NCI-H1930 (cell line): ENCODE data around the gene MMP1.

ENCODE experiments used
- DNase-seq, 2 experiments: peaks; one replicate each; lab custom pipeline; 2025; lab: John Stamatoyannopoulos, UW

Gene MMP1

GRCh38 chr11:102798012-102798746 lies at the start of gene MMP1:
TSS of gene MMP1 (minus strand) at chr11:102798160. CDS start at chr11:102798092, 68 bp downstream.
- DNase-seq, result no peak

GRCh38 chr11:102846292-102846691 lies 48.3 kb upstream of the MMP1 start:
- no peak for DNase-seq

DNA sequence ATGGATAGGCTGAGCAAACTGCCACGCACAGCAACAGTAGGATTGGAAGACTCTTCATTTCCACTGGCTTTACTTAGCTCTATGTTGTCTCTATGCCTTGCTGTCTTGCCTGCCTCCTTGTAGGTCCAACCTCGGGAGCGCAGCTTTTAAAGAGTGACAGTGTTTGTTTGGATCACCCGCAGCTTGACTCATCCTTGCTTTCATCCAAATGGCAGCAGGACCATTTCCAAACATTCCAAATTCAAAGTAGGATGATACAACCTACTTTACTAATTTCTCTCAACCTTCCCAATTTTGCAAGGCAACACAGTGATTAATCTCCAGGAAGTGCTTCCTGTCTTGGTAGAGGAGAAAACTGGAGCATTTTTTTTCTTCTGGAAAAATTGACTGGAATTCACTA lies 45.5 kb upstream of the MMP1 start, which contains the start of gene MMP3:
Gene MMP3 (minus strand): TSS at position 121 of the 400 bp plus-strand sequence. CDS start 63 bp downstream, at position 58.
- DNase-seq, result no peak

DNA sequence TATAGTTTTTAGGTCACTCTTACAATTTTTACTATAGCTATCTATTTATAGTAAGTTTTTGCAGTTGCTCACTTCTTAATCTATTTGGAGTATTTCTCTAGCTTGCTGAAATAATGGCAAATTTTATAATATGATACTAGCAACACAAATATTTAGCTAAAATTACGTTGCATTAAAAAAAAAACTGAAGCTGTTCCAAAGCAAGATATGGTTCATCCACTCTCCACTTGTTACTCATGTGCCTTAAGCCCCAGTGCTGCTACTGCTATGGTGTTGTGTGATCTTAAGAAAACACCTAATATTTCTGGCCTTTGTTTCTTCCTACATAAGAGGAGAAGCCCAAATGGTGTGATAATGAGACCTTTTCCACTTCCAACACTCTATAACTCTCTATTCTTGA lies 45.0 kb upstream of the MMP1 start:
- no peak for DNase-seq

- no peak for DNase-seq
Observed at GRCh38 chr11:102840018-102840417, 42.1 kb upstream of the MMP1 start.

- DNase-seq, result no peak
Observed at GRCh38 chr11:102837646-102838045, 39.7 kb upstream of the MMP1 start.

- DNase-seq, result no peak
Observed at GRCh38 chr11:102837156-102837555, 39.2 kb upstream of the MMP1 start.

DNA sequence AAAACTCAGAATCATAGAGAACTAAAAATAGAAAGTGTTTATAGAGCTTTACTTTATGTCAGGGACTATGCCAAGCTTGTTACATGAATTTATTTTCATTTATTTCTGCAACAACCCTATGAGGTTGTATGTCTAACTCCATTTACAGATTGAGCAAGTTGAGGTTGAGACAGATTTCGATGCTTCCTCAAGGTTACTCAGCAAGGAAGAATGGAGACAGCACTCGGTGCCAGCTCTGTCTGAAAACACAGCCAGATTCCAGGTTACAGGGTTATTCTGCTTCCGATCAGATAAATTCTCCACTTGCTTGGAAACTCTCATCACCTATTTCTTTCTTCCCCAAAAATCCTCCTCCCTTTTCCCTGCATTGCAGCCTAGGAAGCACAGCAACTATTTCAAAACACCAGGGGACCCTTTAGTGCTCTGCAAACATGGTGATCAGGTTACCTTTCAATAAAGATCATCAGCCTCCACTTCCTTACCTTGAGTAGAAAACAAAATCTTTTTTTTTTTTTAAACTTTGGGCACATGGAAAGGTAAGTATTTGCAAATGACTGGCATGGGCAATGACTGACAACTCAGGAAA lies 38.4 kb upstream of the MMP1 start:
- DNase-seq, result no peak

DNA sequence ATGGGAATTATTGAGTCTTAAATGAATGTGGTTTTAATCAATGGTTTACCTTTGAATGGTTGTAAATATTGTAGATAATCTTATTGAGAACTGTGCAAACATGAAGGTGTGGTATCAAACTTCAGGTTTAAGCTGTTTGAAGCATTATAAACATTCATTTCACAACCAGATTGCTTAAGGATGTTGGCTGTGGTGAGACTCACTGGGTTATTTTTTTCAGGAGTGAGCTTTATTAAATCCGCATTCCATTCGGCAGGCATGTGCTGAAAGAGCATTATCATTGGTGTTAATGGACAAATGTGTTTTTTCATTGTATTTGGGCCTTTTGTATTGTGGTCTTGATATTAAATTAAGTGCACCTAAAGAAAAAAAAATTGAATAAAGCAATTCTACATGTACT lies 35.8 kb upstream of the MMP1 start:
- no peak for DNase-seq

GRCh38 chr11:102832612-102833011 lies 34.7 kb upstream of the MMP1 start:
- no peak for DNase-seq

- no peak for DNase-seq
Observed at GRCh38 chr11:102831489-102832440, 33.8 kb upstream of the MMP1 start.

- DNase-seq, result no peak
Observed at GRCh38 chr11:102831128-102831488, 33.1 kb upstream of the MMP1 start.

- no peak for DNase-seq
Observed at GRCh38 chr11:102830001-102830727, 32.2 kb upstream of the MMP1 start.

DNA sequence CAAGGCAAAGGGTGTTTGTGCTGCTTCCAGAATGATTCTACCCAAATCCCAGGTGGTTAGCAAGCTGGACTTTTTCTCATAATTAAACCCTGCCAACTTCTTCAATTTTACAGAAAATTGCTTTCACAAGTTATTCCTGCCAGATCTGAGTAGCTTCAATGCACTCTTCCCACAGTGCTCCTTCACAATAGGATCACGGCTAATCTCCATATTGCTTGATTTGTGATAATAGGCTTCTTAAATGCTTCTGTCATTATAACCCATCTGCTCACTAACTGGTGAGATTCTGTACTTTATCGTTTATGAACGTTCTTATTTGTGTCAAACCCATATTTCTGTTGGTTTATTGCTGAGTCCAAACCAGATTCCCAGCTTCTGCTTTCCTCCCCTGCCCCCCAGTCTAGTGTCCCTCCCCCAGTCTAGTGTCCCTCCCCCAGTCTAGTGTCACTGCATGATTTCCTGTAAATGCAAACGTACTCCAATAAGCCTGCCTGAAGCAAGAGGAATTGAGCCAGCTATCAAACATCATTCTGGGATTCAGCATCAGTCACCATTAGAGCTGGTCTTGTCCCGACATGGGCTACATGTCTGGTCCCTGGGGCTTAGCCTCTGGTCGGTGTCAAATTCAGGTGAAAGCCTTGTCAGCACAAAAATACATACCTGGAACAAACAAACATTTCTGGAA lies 31.5 kb upstream of the MMP1 start:
- no peak for DNase-seq

DNA sequence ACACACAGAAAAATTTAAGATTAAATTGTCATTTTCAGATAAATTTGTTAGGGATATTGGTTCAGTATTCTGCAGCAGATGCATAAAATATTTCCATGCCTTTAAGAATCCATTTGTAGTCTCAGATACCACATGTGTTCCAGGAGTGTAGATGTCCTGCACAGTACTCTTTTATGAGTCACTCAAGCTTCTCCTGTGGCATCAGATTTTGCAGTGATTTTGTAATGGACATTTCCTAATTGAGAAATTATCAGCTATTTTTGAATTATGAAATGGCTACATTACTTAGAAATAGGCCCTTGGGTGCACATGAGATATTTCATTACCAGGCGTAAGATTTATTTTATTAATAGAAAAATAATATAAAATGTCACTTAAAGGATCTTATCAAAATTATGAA lies 26.6 kb upstream of the MMP1 start:
- no peak for DNase-seq

DNA sequence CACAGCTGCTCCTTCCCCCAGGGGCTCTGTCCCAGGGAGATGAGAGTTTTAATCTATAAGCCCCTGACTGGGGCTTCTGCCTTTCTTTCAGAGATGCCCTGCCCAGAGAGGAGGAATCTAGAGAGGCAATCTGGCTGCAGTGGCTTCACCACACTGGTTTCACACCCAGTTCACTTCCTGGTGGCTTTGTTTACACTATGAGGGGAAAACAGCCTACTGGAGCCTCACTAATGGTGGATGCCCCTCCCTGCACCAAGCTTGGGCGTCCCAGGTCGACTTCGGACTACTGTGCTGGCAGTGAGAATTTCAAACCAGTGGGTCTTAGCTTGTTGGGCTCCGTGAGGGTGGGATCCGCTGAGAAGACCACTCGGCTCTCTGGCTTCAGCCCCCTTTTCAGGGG lies 21.5 kb upstream of the MMP1 start:
- DNase-seq, result no peak

DNA sequence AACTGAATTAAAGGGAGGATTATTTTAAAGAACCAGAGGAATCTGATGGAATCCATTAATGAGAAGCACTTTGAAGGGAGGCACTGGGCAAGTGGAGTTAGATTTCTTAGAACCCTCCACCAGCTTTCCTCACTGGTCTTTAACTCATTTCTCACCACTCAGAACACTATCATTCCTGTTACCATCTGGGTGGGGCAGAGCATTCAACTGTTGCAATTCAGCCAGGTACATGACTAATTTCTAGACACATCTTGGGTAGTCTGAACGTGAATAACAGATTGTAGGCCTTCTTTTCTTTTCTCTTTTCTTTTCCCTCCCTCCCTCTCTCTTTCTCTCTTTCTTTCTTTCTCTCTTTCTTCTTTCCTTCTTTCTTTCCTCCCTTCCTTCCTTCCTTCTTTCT lies 15.5 kb upstream of the MMP1 start:
- DNase-seq, result no peak

DNA sequence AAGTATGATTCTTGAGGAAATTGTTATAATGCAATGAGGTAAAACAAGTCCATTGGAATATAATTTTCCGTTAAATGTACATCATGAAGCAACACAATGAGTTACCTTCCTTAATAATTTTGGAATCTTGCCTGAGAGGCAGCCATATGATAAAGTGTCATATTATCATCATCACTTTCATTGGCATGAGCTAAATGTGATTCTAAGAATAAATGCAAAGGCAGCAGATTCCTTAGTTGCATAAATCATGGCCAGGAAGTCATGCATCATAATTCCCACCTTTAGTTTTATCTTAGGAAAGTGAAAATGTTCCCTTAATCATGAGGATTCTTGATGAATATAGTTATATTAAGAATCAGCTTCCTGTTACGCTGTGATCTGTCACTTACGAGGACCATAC lies 14.2 kb upstream of the MMP1 start:
- DNase-seq, result no peak

GRCh38 chr11:102810950-102811660 lies 13.1 kb upstream of the MMP1 start:
- peak in 1 of 2 experiments; percentile 15 for DNase-seq

GRCh38 chr11:102809971-102810370 lies 12.0 kb upstream of the MMP1 start:
- DNase-seq, result no peak

DNA sequence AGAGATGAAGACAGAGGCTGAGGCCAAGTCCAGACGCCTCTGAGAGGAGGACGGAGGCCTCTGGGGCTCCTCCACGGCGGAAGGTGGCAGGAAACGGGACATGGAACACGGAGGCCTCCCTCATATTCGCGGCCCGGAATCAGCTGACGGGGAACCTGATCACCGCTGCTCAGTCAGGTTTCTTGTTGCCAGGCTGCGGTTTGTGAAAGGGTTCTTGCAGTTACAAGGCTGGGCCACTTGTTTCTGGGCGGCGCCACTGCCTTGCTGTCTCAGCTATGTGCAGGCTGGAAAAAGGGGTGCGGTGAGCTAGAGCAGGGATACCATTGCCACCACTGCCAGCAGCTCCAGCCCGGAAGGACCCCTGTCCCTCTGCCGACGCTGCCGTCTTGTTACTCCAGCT lies 10.0 kb upstream of the MMP1 start:
- DNase-seq, result no peak
